Peyer's patch (tissue), 4 donors: Measurements from ENCODE around the gene ADTRP. TPM values are rescaled to one million over a fixed set of nuclear protein-coding genes. Genes with fewer than 3 reads are reported as not detected.

Source experiments
- DNase-seq, 3 donors: peaks; one replicate each; pipeline ENCODE4 v3.0.0-alpha.2; 2017 to 2019
- H3K27ac ChIP-seq, 4 donors: fragments of 200-600 bp; sonication (generic); one replicate each; pipeline ENCODE4 v1.5.1; 2016 to 2019
- H3K27me3 ChIP-seq, 2 donors: fragments of 200-600 bp; sonication (generic); one replicate each; pipeline ENCODE4 v1.5.1; 2019
- H3K36me3 ChIP-seq, 3 donors: fragments of 200-600 bp; sonication (generic); one replicate each; pipeline ENCODE4 v1.5.1; 2016 to 2019
- H3K4me1 ChIP-seq, 4 donors: fragments of 200-600 bp; sonication (generic); one replicate each; pipeline ENCODE4 v1.5.1; 2016 to 2019
- H3K4me3 ChIP-seq, 4 donors: fragments of 200-600 bp; sonication (generic); 1 replicate in 3 of 4; 2 replicates in 1 of 4; pipeline ENCODE4 v1.5.1; 2016 to 2019; ENCODE audit warnings: mild to moderate bottlenecking in 1 of 4
- H3K9me3 ChIP-seq, 4 donors: fragments of 200-600 bp; sonication (generic); one replicate each; pipeline ENCODE4 v1.5.1; 2016 to 2019; ENCODE audit warnings: mild to moderate bottlenecking in 1 of 4
- POLR2A ChIP-seq, 2 donors: fragments of 450-650 bp; IDR thresholded peaks; one replicate each; pipeline ENCODE4 v1.5.1; 2017; ENCODE audit warnings: antibody characterized with exemption in 2 of 2, mild to moderate bottlenecking in 2 of 2, moderate library complexity in 2 of 2
- total RNA-seq, 4 donors: library from RNA; depleted of rRNA; stranded (reverse); fragments of >200 nt; gene quantifications; one replicate each; pipeline ENCODE4 v1.1.0, GENCODE V29; 2016
- TF ChIP-seq, protein P1 (sequence below), 6 experiments: fragments of 450-650 bp in 4 of 6; fragments of 200-600 bp in 2 of 6; sonication (generic) in 1 of 6; IDR thresholded peaks; one replicate each; pipeline ENCODE4 v1.5.1; 2017 to 2019; ENCODE audit warnings: antibody characterized with exemption in 6 of 6, mild to moderate bottlenecking in 3 of 6, moderate library complexity in 1 of 6

Gene ADTRP
- total RNA-seq, 4 donors from 2014 or later, result 33.8 to 187 (median 133) TPM

GRCh38 chr6:11808054-11808453 is 29.5 kb upstream of the ADTRP start:
- Histone ChIP-seq H3K9me3 (no peaks in the 10 kb centered on the region), H3K27ac (no peak overlapping the region), H3K27me3 (no peaks in the 10 kb centered on the region), H3K36me3 (no peaks in the 10 kb centered on the region), H3K4me1 (peaks cover 0 to 18% (median 4%) of the 10 kb centered on the region in 4 donors), H3K4me3 (no peak overlapping the region)
- DNase-seq, result no peak
- TF ChIP-seq, protein P1, sequence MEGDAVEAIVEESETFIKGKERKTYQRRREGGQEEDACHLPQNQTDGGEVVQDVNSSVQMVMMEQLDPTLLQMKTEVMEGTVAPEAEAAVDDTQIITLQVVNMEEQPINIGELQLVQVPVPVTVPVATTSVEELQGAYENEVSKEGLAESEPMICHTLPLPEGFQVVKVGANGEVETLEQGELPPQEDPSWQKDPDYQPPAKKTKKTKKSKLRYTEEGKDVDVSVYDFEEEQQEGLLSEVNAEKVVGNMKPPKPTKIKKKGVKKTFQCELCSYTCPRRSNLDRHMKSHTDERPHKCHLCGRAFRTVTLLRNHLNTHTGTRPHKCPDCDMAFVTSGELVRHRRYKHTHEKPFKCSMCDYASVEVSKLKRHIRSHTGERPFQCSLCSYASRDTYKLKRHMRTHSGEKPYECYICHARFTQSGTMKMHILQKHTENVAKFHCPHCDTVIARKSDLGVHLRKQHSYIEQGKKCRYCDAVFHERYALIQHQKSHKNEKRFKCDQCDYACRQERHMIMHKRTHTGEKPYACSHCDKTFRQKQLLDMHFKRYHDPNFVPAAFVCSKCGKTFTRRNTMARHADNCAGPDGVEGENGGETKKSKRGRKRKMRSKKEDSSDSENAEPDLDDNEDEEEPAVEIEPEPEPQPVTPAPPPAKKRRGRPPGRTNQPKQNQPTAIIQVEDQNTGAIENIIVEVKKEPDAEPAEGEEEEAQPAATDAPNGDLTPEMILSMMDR (IDR thresholded peaks at IDR 0.05), result no peak
- TF ChIP-seq POLR2A (IDR thresholded peaks at IDR 0.05), result no peak

GRCh38 chr6:11806561-11807317 is 28.1 kb upstream of the ADTRP start:
- no peak for DNase-seq
- Histone ChIP-seq H3K36me3 (no peaks in the 10 kb centered on the region), H3K9me3 (no peaks in the 10 kb centered on the region), H3K4me1 (peaks cover 0 to 23% (median 4%) of the 10 kb centered on the region in 4 donors), H3K4me3 (no peak overlapping the region), H3K27ac (no peak overlapping the region), H3K27me3 (no peaks in the 10 kb centered on the region)
- TF ChIP-seq, protein P1 (IDR thresholded peaks at IDR 0.05), result no peak
- TF ChIP-seq POLR2A (IDR thresholded peaks at IDR 0.05), result no peak

DNA sequence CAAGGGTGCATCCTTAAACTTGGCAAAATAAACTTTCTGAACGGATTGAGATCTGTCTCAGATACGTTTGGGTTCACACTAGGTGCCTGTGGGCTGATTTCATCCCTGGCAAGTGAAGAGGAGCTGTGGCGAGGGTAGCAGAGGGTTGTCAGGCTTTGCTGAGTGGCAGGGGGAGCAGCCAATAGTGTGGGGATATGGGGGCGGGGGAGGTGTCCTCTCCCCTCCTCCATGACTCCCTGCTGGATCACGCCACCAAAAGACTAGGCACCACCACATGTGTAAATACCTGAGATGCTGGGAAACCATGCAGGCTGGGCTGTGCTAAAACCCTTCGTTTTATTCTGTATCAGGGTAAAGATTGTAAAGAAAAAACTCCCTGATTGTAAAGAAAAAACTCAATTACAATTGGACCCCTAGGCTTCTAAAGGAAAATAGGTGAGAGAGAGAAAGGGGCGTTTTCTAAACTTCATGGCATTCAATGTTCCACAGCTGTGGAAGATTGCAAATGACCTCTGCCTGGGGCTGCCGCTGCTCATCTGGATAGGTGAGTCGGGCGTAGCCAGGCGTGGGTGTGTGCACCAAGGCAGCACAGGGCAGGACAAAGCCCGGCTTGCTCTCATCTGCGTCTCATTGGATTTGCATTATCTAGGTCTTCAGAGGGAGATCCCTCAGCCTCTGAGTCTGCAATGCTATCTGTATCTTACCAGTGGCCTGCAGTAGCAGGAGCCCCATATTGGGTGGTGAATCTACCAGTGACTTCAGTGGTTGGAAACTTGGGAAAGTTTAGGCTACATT is 26.9 kb upstream of the ADTRP start:
- H3K27ac ChIP-seq, result peak overlapping the region in 1 of 4 donors; percentile 22
- H3K4me3 ChIP-seq, result no peak overlapping the region
- no peaks in the 10 kb centered on the region for H3K9me3 ChIP-seq
- H3K4me1 ChIP-seq, result peaks cover 0 to 23% (median 4%) of the 10 kb centered on the region in 4 donors
- no peaks in the 10 kb centered on the region for H3K36me3 ChIP-seq
- H3K27me3 ChIP-seq, result no peaks in the 10 kb centered on the region
- no peak for TF ChIP-seq POLR2A (IDR thresholded peaks at IDR 0.05)
- TF ChIP-seq, protein P1 (IDR thresholded peaks at IDR 0.05), result no peak
- DNase-seq, result peak in 2 of 3 donors; percentile 77 to 81

- H3K27ac ChIP-seq, result no peak overlapping the region
- H3K9me3 ChIP-seq, result no peaks in the 10 kb centered on the region
- peaks cover 0 to 15% (median under 1%) of the 10 kb centered on the region in 4 donors for H3K4me1 ChIP-seq
- no peaks in the 10 kb centered on the region for H3K36me3 ChIP-seq
- TF ChIP-seq, protein P1 (IDR thresholded peaks at IDR 0.05), result no peak
- no peak for TF ChIP-seq POLR2A (IDR thresholded peaks at IDR 0.05)
- no peaks in the 10 kb centered on the region for H3K27me3 ChIP-seq
- DNase-seq, result no peak
- no peak overlapping the region for H3K4me3 ChIP-seq
Observed at GRCh38 chr6:11804701-11805100, 26.1 kb upstream of the ADTRP start.

- Histone ChIP-seq H3K4me1 (peaks cover 0 to 12% (median 0%) of the 10 kb centered on the region in 4 donors), H3K9me3 (no peaks in the 10 kb centered on the region), H3K4me3 (no peak overlapping the region), H3K27me3 (no peaks in the 10 kb centered on the region), H3K27ac (no peak overlapping the region), H3K36me3 (no peaks in the 10 kb centered on the region)
- no peak for DNase-seq
- TF ChIP-seq, protein P1 (IDR thresholded peaks at IDR 0.05), result no peak
- TF ChIP-seq POLR2A (IDR thresholded peaks at IDR 0.05), result no peak
Observed at GRCh38 chr6:11804135-11804534, 25.5 kb upstream of the ADTRP start.
